HepG2 (cell line): ENCODE data around the gene ZKSCAN1.

Experiments used
- EZH2 ChIP-seq: conservative IDR thresholded peaks from 2 replicates; pipeline ENCODE4 v1.6.1; 2012; ENCODE audit warnings: mild to moderate bottlenecking, low read depth, low read length, moderate library complexity
- HMGXB3 ChIP-seq: sonication (generic); formaldehyde crosslinking; IDR thresholded peaks from 2 replicates; pipeline ENCODE4 v1.4.0; 2020; ENCODE audit warnings: missing genetic modification reagents, borderline replicate concordance
- REST ChIP-seq, 2 experiments: IDR thresholded peaks; 2 replicates each; pipeline ENCODE4 v1.6.1; 2011 to 2012; ENCODE audit warnings: low read length in 2 of 2, borderline replicate concordance in 1 of 2, low read depth in 1 of 2, mild to moderate bottlenecking in 1 of 2, moderate library complexity in 1 of 2
- SATB2 ChIP-seq: sonication (generic); formaldehyde crosslinking; IDR thresholded peaks from 2 replicates; pipeline ENCODE4 v1.5.0; 2020; ENCODE audit warnings: missing genetic modification reagents
- TF ChIP-seq, protein P1 (sequence below): sonication (generic); formaldehyde crosslinking; IDR thresholded peaks from 2 replicates; pipeline ENCODE4 v1.5.0; 2020; ENCODE audit warnings: mild to moderate bottlenecking, missing genetic modification reagents, moderate library complexity
- TF ChIP-seq, protein P2 (sequence below): sonication (generic); formaldehyde crosslinking; IDR thresholded peaks from 2 replicates; pipeline ENCODE4 v1.8.1; 2023; ENCODE audit warnings: mild to moderate bottlenecking, missing genetic modification reagents, borderline replicate concordance

DNA sequence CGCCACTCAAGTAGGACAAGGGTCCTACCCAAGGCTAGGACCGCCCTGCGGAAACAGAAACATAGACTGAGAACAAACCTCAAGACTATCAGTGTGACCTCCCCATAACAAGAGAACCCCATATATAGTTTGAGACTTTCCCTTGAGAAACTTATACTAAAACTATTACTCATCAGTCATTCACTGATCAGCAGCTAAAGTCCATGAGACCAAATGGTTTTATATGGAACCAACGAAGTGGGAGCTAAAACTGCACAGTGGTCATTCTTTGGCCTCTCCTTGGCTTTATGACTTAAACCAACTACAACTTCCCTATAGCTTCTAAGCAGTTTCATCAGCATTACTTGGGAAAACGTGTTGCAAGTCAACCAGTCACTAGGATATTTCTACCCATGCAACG lies 20.5 kb downstream of the ZKSCAN1 start:
- TF ChIP-seq, protein P1, sequence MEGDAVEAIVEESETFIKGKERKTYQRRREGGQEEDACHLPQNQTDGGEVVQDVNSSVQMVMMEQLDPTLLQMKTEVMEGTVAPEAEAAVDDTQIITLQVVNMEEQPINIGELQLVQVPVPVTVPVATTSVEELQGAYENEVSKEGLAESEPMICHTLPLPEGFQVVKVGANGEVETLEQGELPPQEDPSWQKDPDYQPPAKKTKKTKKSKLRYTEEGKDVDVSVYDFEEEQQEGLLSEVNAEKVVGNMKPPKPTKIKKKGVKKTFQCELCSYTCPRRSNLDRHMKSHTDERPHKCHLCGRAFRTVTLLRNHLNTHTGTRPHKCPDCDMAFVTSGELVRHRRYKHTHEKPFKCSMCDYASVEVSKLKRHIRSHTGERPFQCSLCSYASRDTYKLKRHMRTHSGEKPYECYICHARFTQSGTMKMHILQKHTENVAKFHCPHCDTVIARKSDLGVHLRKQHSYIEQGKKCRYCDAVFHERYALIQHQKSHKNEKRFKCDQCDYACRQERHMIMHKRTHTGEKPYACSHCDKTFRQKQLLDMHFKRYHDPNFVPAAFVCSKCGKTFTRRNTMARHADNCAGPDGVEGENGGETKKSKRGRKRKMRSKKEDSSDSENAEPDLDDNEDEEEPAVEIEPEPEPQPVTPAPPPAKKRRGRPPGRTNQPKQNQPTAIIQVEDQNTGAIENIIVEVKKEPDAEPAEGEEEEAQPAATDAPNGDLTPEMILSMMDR: no peak
- TF ChIP-seq REST (IDR thresholded peaks at IDR 0.05; ENCODE audit: borderline replicate concordance in 1 of 2, low read depth in 1 of 2, low read length in 2 of 2) (no peak), HMGXB3 (CRISPR knock-in tag) (no peak), SATB2 (no peak), EZH2 (no peak)
- TF ChIP-seq, protein P2, sequence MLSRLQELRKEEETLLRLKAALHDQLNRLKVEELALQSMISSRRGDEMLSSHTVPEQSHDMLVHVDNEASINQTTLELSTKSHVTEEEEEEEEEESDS (CRISPR knock-in tag): no peak
